ENCODE results near the gene IFNG. TPM values are rescaled to one million over a fixed set of nuclear protein-coding genes. Genes with fewer than 3 reads are reported as not detected.

The IFNG gene
- total RNA-seq, 1 experiment from 2014 or later, result not detected

GRCh38 chr12:68206446-68206845 is 46.9 kb upstream of the IFNG start:
- Mint-ChIP-seq H3K4me3 (ENCODE audit: unreplicated experiment) (no peak overlapping the region), H3K4me1 (ENCODE audit: low read depth, unreplicated experiment) (peaks cover 13% of the 10 kb centered on the region), H3K36me3 (ENCODE audit: insufficient read depth, unreplicated experiment) (no peaks in the 10 kb centered on the region), H3K27ac (ENCODE audit: unreplicated experiment) (no peak overlapping the region), H3K27me3 (ENCODE audit: insufficient read depth, unreplicated experiment) (peaks cover 9% of the 10 kb centered on the region), H3K9me3 (ENCODE audit: unreplicated experiment) (no peaks in the 10 kb centered on the region)
- intact Hi-C loops (cut with micrococcal nuclease; ENCODE audit: unreplicated experiment), result no loop called here
- no TSS peak for BruUV-seq (replicated peaks)
- TF ChIP-seq CTCF (IDR thresholded peaks at IDR 0.05; ENCODE audit: insufficient read depth in 1 of 2, low read depth in 1 of 2, low read length in 1 of 2, severe bottlenecking in 1 of 2, unreplicated experiment in 1 of 2), result no peak
- POLR2A ChIA-PET, result no interaction called here
- no peaks in the 10 kb centered on the region for H3K4me1 ChIP-seq
- H3K4me3 ChIP-seq (ENCODE audit: low read depth, low read length), result no peak overlapping the region
- no peak for DNase-seq
- no peaks in the 10 kb centered on the region for H3K27me3 ChIP-seq (replicated peaks; ENCODE audit: control insufficient read depth, insufficient read depth, low read length)
- no peaks in the 10 kb centered on the region for H3K36me3 ChIP-seq (ENCODE audit: control insufficient read depth, insufficient read depth, low read length)
- CTCF ChIA-PET, result no interaction called here
- no peaks in the 10 kb centered on the region for H3K9me3 ChIP-seq

GRCh38 chr12:68203460-68203875 is 43.9 kb upstream of the IFNG start:
- no peak for DNase-seq
- BruUV-seq (replicated peaks), result no TSS peak
- Mint-ChIP-seq H3K4me1 (ENCODE audit: low read depth, unreplicated experiment) (peaks cover 7% of the 10 kb centered on the region), H3K36me3 (ENCODE audit: insufficient read depth, unreplicated experiment) (no peaks in the 10 kb centered on the region), H3K27me3 (ENCODE audit: insufficient read depth, unreplicated experiment) (peaks cover 6% of the 10 kb centered on the region), H3K9me3 (ENCODE audit: unreplicated experiment) (no peaks in the 10 kb centered on the region), H3K27ac (ENCODE audit: unreplicated experiment) (no peak overlapping the region), H3K4me3 (ENCODE audit: unreplicated experiment) (no peak overlapping the region)
- no peaks in the 10 kb centered on the region for H3K36me3 ChIP-seq (ENCODE audit: control insufficient read depth, insufficient read depth, low read length)
- no peak overlapping the region for H3K4me3 ChIP-seq (ENCODE audit: low read depth, low read length)
- POLR2A ChIA-PET, result no interaction called here
- CTCF ChIA-PET, result no interaction called here
- intact Hi-C loops (cut with micrococcal nuclease; ENCODE audit: unreplicated experiment), result no loop called here
- H3K9me3 ChIP-seq, result no peaks in the 10 kb centered on the region
- TF ChIP-seq CTCF (IDR thresholded peaks at IDR 0.05; ENCODE audit: insufficient read depth in 1 of 2, low read depth in 1 of 2, low read length in 1 of 2, severe bottlenecking in 1 of 2, unreplicated experiment in 1 of 2), result no peak
- H3K4me1 ChIP-seq, result no peaks in the 10 kb centered on the region
- H3K27me3 ChIP-seq (replicated peaks; ENCODE audit: control insufficient read depth, insufficient read depth, low read length), result no peaks in the 10 kb centered on the region

GRCh38 chr12:68200854-68201253 is 41.3 kb upstream of the IFNG start:
- no peak overlapping the region for H3K4me3 ChIP-seq (ENCODE audit: low read depth, low read length)
- ChIA-PET CTCF (no interaction called here), POLR2A (no interaction called here)
- no peaks in the 10 kb centered on the region for H3K27me3 ChIP-seq (replicated peaks; ENCODE audit: control insufficient read depth, insufficient read depth, low read length)
- intact Hi-C loops (cut with micrococcal nuclease; ENCODE audit: unreplicated experiment), result no loop called here
- no peaks in the 10 kb centered on the region for H3K36me3 ChIP-seq (ENCODE audit: control insufficient read depth, insufficient read depth, low read length)
- H3K36me3 Mint-ChIP-seq (ENCODE audit: insufficient read depth, unreplicated experiment), result no peaks in the 10 kb centered on the region
- H3K27me3 Mint-ChIP-seq (ENCODE audit: insufficient read depth, unreplicated experiment), result peaks cover 5% of the 10 kb centered on the region
- DNase-seq, result no peak
- H3K4me3 Mint-ChIP-seq (ENCODE audit: unreplicated experiment), result no peak overlapping the region
- no peak for TF ChIP-seq CTCF (IDR thresholded peaks at IDR 0.05; ENCODE audit: insufficient read depth in 1 of 2, low read depth in 1 of 2, low read length in 1 of 2, severe bottlenecking in 1 of 2, unreplicated experiment in 1 of 2)
- H3K9me3 ChIP-seq, result no peaks in the 10 kb centered on the region
- H3K4me1 Mint-ChIP-seq (ENCODE audit: low read depth, unreplicated experiment), result peaks cover 7% of the 10 kb centered on the region
- H3K9me3 Mint-ChIP-seq (ENCODE audit: unreplicated experiment), result no peaks in the 10 kb centered on the region
- BruUV-seq (replicated peaks), result no TSS peak
- no peak overlapping the region for H3K27ac Mint-ChIP-seq (ENCODE audit: unreplicated experiment)
- no peaks in the 10 kb centered on the region for H3K4me1 ChIP-seq
